Muscle layer of colon (tissue), 2 donors: ENCODE results near the gene NFKBIB.
"Not testable (repeated sequence)": the region's sequence is repeated elsewhere in the genome, so short reads cannot be mapped to it uniquely, and the experiment has no call there.

Experiments
- H3K27ac ChIP-seq: one replicate; pipeline ENCODE4 v1.7.0; 2013; ENCODE audit warnings: low read depth, mild to moderate bottlenecking, low read length, moderate library complexity
- H3K27me3 ChIP-seq, 2 donors: one replicate each; pipeline ENCODE4 v1.7.0; 2013; ENCODE audit warnings: low read length in 2 of 2, mild to moderate bottlenecking in 2 of 2; ENCODE audit not compliant: insufficient read depth in 2 of 2, control insufficient read depth in 1 of 2
- H3K36me3 ChIP-seq: one replicate; pipeline ENCODE4 v1.7.0; 2013; ENCODE audit warnings: mild to moderate bottlenecking, low read length; ENCODE audit not compliant: insufficient read depth
- H3K4me1 ChIP-seq: one replicate; pipeline ENCODE4 v1.7.0; 2013; ENCODE audit warnings: mild to moderate bottlenecking, low read length; ENCODE audit not compliant: insufficient read depth
- H3K4me3 ChIP-seq, 2 donors: one replicate each; pipeline ENCODE4 v1.7.0; 2013; ENCODE audit warnings: low read length in 2 of 2, low read depth in 1 of 2, mild to moderate bottlenecking in 1 of 2, moderate library complexity in 1 of 2
- H3K9ac ChIP-seq: one replicate; pipeline ENCODE4 v1.7.0; 2013; ENCODE audit warnings: low read length
- H3K9me3 ChIP-seq: one replicate; pipeline ENCODE4 v1.7.0; 2013; ENCODE audit warnings: mild to moderate bottlenecking, low read length
- donor health status: abdominal sarcoma.
- donor health status: Adenocarcinoma of cecum.

NFKBIB gene

GRCh38 chr19:38861368-38861767, 38.4 kb upstream of the NFKBIB start:
- no peak overlapping the region for H3K4me3 ChIP-seq
- H3K9ac ChIP-seq: no peak overlapping the region
- H3K27ac ChIP-seq: no peak overlapping the region

GRCh38 chr19:38862321-38863059, 37.3 kb upstream of the NFKBIB start:
- H3K27ac ChIP-seq: peak overlapping the region; percentile 56
- H3K4me1 ChIP-seq: peaks cover 7% of the 10 kb centered on the region
- H3K9ac ChIP-seq: no peak overlapping the region
- H3K27me3 ChIP-seq: no peaks in the 10 kb centered on the region
- peak overlapping the region in 1 of 2 donors; percentile 16 for H3K4me3 ChIP-seq
- H3K9me3 ChIP-seq: no peaks in the 10 kb centered on the region
- no peaks in the 10 kb centered on the region for H3K36me3 ChIP-seq

More at GRCh38 chr19:38861368-38861767, 38.4 kb upstream of the NFKBIB start:
- Histone ChIP-seq H3K36me3 (no peaks in the 10 kb centered on the region), H3K27me3 (no peaks in the 10 kb centered on the region), H3K4me1 (peaks cover 7% of the 10 kb centered on the region), H3K9me3 (no peaks in the 10 kb centered on the region)

- Histone ChIP-seq H3K27ac (no peak overlapping the region), H3K36me3 (no peaks in the 10 kb centered on the region), H3K4me1 (peaks cover 15% of the 10 kb centered on the region)
Measured at GRCh38 chr19:38867171-38867780, 32.5 kb upstream of the NFKBIB start.

GRCh38 chr19:38868551-38868950, 31.2 kb upstream of the NFKBIB start:
- no peaks in the 10 kb centered on the region for H3K27me3 ChIP-seq
- H3K9ac ChIP-seq: no peak overlapping the region
- no peaks in the 10 kb centered on the region for H3K9me3 ChIP-seq
- H3K36me3 ChIP-seq: no peaks in the 10 kb centered on the region
- H3K4me1 ChIP-seq: peaks cover 10% of the 10 kb centered on the region
- no peak overlapping the region for H3K4me3 ChIP-seq
- H3K27ac ChIP-seq: no peak overlapping the region

More at GRCh38 chr19:38867171-38867780, 32.5 kb upstream of the NFKBIB start:
- Histone ChIP-seq H3K4me3 (no peak overlapping the region), H3K9ac (no peak overlapping the region), H3K9me3 (no peaks in the 10 kb centered on the region), H3K27me3 (no peaks in the 10 kb centered on the region)

GRCh38 chr19:38869160-38869835, 30.5 kb upstream of the NFKBIB start:
- H3K9ac ChIP-seq: no peak overlapping the region
- H3K27me3 ChIP-seq: no peaks in the 10 kb centered on the region
- H3K9me3 ChIP-seq: no peaks in the 10 kb centered on the region
- H3K4me1 ChIP-seq: peaks cover 10% of the 10 kb centered on the region
- peak overlapping the region; percentile 40 to 82 for H3K4me3 ChIP-seq
- H3K27ac ChIP-seq: no peak overlapping the region
- no peaks in the 10 kb centered on the region for H3K36me3 ChIP-seq

GRCh38 chr19:38869836-38870607, 29.7 kb upstream of the NFKBIB start:
- Histone ChIP-seq H3K27ac (no peak overlapping the region), H3K9me3 (no peaks in the 10 kb centered on the region), H3K9ac (no peak overlapping the region), H3K36me3 (no peaks in the 10 kb centered on the region), H3K27me3 (no peaks in the 10 kb centered on the region), H3K4me1 (peaks cover 10% of the 10 kb centered on the region), H3K4me3 (peak overlapping the region; percentile 40 to 82)

- H3K27ac ChIP-seq: no peak overlapping the region
- no peaks in the 10 kb centered on the region for H3K27me3 ChIP-seq
- H3K36me3 ChIP-seq: no peaks in the 10 kb centered on the region
- no peak overlapping the region for H3K9ac ChIP-seq
- no peaks in the 10 kb centered on the region for H3K9me3 ChIP-seq
- peaks cover 10% of the 10 kb centered on the region for H3K4me1 ChIP-seq
- no peak overlapping the region for H3K4me3 ChIP-seq
Measured at GRCh38 chr19:38870612-38871011, 29.2 kb upstream of the NFKBIB start.

- H3K4me1 ChIP-seq, H3K9ac ChIP-seq, H3K4me3 ChIP-seq, H3K27ac ChIP-seq, H3K27me3 ChIP-seq, H3K36me3 ChIP-seq, H3K9me3 ChIP-seq: not testable (repeated sequence)
Measured at GRCh38 chr19:38873400-38873799, 26.4 kb upstream of the NFKBIB start.

GRCh38 chr19:38875656-38876395, 23.9 kb upstream of the NFKBIB start:
- H3K27ac ChIP-seq: no peak overlapping the region
- no peak overlapping the region for H3K9ac ChIP-seq
- no peaks in the 10 kb centered on the region for H3K27me3 ChIP-seq
- no peaks in the 10 kb centered on the region for H3K4me1 ChIP-seq
- H3K4me3 ChIP-seq: no peak overlapping the region
- no peaks in the 10 kb centered on the region for H3K9me3 ChIP-seq
- H3K36me3 ChIP-seq: peaks cover 13% of the 10 kb centered on the region

GRCh38 chr19:38877781-38878574, 21.8 kb upstream of the NFKBIB start, which contains the start of gene RINL:
Gene RINL, minus strand, starts transcription at chr19:38878275. Its CDS starts 1,533 bp downstream, at chr19:38876742.
- peaks cover 26% of the 10 kb centered on the region for H3K36me3 ChIP-seq
- no peaks in the 10 kb centered on the region for H3K9me3 ChIP-seq
- H3K4me1 ChIP-seq: no peaks in the 10 kb centered on the region
- no peak within 1 kb of the TSS for H3K9ac ChIP-seq
- no peak within 1 kb of the TSS for H3K27ac ChIP-seq
- H3K4me3 ChIP-seq: no peak within 1 kb of the TSS
- H3K27me3 ChIP-seq: no peaks in the 10 kb centered on the region
